Measurements from ENCODE around the gene RGL1.

The RGL1 gene

GRCh38 chr1:183862967-183863366, 58.0 kb downstream of the RGL1 start:
- Histone ChIP-seq H3K9me3 (replicated peaks; ENCODE audit: insufficient read depth, low read length) (no peaks in the 10 kb centered on the region), H3K9me2 (replicated peaks; ENCODE audit: insufficient read depth, low read length) (no peaks in the 10 kb centered on the region), H3K36me3 (replicated peaks; ENCODE audit: insufficient read depth, low read length) (no peaks in the 10 kb centered on the region), H2AFZ (ENCODE audit: low read length) (no peak overlapping the region), H3K4me1 (ENCODE audit: low read length) (no peaks in the 10 kb centered on the region), H3K79me2 (ENCODE audit: low read length) (0 out of 2 replicates have a peak, but pooled peaks cover 4% of the 10 kb centered on the region), H3K27ac (ENCODE audit: low read length) (no peak overlapping the region), H3F3A (ENCODE audit: insufficient read depth, low read length) (no peaks in the 10 kb centered on the region), H3K9ac (ENCODE audit: low read length) (no peak overlapping the region), H3K27me3 (replicated peaks; ENCODE audit: insufficient read depth, low read length) (no peaks in the 10 kb centered on the region), H3K4me2 (ENCODE audit: low read depth, low read length) (no peak overlapping the region), H3K4me3 (ENCODE audit: low read length) (no peak overlapping the region), H4K20me1 (ENCODE audit: insufficient read depth, low read length) (no peaks in the 10 kb centered on the region)
- no peak for DNase-seq
- TF ChIP-seq CTCF (IDR thresholded peaks at IDR 0.05; ENCODE audit: low read length) = no peak
- no peak for TF ChIP-seq EZH2phosphoT487 (IDR thresholded peaks at IDR 0.05; ENCODE audit: low read length)
- TF ChIP-seq EZH2 (optimal IDR thresholded peaks at IDR 0.05; ENCODE audit: low read depth, low read length) = no peak

GRCh38 chr1:183863852-183864251, 58.9 kb downstream of the RGL1 start:
- Histone ChIP-seq H3K27ac (ENCODE audit: low read length) (no peak overlapping the region), H3K4me3 (ENCODE audit: low read length) (no peak overlapping the region)

GRCh38 chr1:183864611-183865010, 59.7 kb downstream of the RGL1 start:
- Histone ChIP-seq H3K9ac (ENCODE audit: low read length) (no peak overlapping the region), H3K79me2 (ENCODE audit: low read length) (0 out of 2 replicates have a peak, but pooled peaks cover 4% of the 10 kb centered on the region), H3K27me3 (replicated peaks; ENCODE audit: insufficient read depth, low read length) (no peaks in the 10 kb centered on the region), H3K27ac (ENCODE audit: low read length) (no peak overlapping the region), H3K9me2 (replicated peaks; ENCODE audit: insufficient read depth, low read length) (no peaks in the 10 kb centered on the region), H3K36me3 (replicated peaks; ENCODE audit: insufficient read depth, low read length) (no peaks in the 10 kb centered on the region), H4K20me1 (ENCODE audit: insufficient read depth, low read length) (no peaks in the 10 kb centered on the region), H3K4me1 (ENCODE audit: low read length) (no peaks in the 10 kb centered on the region), H3K9me3 (replicated peaks; ENCODE audit: insufficient read depth, low read length) (no peaks in the 10 kb centered on the region), H3F3A (ENCODE audit: insufficient read depth, low read length) (no peaks in the 10 kb centered on the region), H3K4me2 (ENCODE audit: low read depth, low read length) (no peak overlapping the region), H3K4me3 (ENCODE audit: low read length) (no peak overlapping the region), H2AFZ (ENCODE audit: low read length) (no peak overlapping the region)
- no peak for TF ChIP-seq CTCF (IDR thresholded peaks at IDR 0.05; ENCODE audit: low read length)
- no peak for TF ChIP-seq EZH2 (optimal IDR thresholded peaks at IDR 0.05; ENCODE audit: low read depth, low read length)
- TF ChIP-seq EZH2phosphoT487 (IDR thresholded peaks at IDR 0.05; ENCODE audit: low read length) = no peak
- DNase-seq = no peak

More at GRCh38 chr1:183863852-183864251, 58.9 kb downstream of the RGL1 start:
- Histone ChIP-seq H3K4me1 (ENCODE audit: low read length) (no peaks in the 10 kb centered on the region), H3K4me2 (ENCODE audit: low read depth, low read length) (no peak overlapping the region), H3F3A (ENCODE audit: insufficient read depth, low read length) (no peaks in the 10 kb centered on the region), H3K27me3 (replicated peaks; ENCODE audit: insufficient read depth, low read length) (no peaks in the 10 kb centered on the region), H3K9me2 (replicated peaks; ENCODE audit: insufficient read depth, low read length) (no peaks in the 10 kb centered on the region), H4K20me1 (ENCODE audit: insufficient read depth, low read length) (no peaks in the 10 kb centered on the region), H3K79me2 (ENCODE audit: low read length) (0 out of 2 replicates have a peak, but pooled peaks cover 4% of the 10 kb centered on the region), H3K9me3 (replicated peaks; ENCODE audit: insufficient read depth, low read length) (no peaks in the 10 kb centered on the region), H2AFZ (ENCODE audit: low read length) (no peak overlapping the region), H3K36me3 (replicated peaks; ENCODE audit: insufficient read depth, low read length) (no peaks in the 10 kb centered on the region), H3K9ac (ENCODE audit: low read length) (no peak overlapping the region)
- TF ChIP-seq CTCF (IDR thresholded peaks at IDR 0.05; ENCODE audit: low read length) (no peak), EZH2 (optimal IDR thresholded peaks at IDR 0.05; ENCODE audit: low read depth, low read length) (no peak), EZH2phosphoT487 (IDR thresholded peaks at IDR 0.05; ENCODE audit: low read length) (no peak)
- no peak for DNase-seq

Measured in MM.1S (cell line).